ENCODE measurements around the gene CPZ.
"Not testable (repeated sequence)": the region's sequence is repeated elsewhere in the genome, so short reads cannot be mapped to it uniquely, and the experiment has no call there.

Gene CPZ

DNA sequence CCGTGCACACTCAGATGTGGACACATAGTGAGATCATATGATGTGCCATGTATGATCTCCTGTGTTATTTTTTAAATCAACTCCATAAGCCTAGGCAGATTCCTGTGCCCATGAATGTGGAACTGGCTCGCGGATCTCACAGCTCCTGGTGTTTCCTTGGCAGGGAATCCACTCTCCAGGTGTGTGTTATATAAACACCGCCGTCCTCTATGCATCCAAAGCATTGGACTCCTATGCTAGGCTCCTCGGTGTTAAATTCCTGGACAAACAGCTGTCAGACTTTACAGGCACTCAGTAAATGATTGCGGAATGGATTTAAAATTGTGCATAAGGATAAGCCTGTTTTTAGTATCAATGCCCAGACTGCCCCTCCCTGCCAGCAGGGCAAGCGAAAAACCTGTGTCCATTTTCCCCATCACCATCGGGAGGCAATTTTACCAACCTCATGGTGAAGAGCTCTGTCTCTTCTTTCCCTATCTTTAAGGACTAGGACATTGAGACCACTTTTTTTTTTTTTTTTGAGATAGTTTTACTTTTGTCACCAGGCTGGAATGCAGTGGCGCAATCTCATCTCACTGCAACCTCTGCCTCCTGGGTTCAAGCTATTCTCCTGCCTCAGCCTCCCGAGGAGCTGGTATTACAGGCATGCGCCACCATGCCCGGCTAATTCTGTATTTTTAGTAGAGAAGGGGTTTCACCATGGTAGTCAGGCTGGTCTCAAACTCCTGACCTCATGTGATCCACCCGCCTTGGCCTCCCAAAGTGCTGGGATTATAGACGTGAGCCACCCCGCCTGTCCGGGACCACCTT is 36.0 kb upstream of the CPZ start:
- DNase-seq, result peak in 3 of 10 donors; percentile 15 to 41 (median 19)
- intact Hi-C loops (cut with DNase I), result no loop called here

DNA sequence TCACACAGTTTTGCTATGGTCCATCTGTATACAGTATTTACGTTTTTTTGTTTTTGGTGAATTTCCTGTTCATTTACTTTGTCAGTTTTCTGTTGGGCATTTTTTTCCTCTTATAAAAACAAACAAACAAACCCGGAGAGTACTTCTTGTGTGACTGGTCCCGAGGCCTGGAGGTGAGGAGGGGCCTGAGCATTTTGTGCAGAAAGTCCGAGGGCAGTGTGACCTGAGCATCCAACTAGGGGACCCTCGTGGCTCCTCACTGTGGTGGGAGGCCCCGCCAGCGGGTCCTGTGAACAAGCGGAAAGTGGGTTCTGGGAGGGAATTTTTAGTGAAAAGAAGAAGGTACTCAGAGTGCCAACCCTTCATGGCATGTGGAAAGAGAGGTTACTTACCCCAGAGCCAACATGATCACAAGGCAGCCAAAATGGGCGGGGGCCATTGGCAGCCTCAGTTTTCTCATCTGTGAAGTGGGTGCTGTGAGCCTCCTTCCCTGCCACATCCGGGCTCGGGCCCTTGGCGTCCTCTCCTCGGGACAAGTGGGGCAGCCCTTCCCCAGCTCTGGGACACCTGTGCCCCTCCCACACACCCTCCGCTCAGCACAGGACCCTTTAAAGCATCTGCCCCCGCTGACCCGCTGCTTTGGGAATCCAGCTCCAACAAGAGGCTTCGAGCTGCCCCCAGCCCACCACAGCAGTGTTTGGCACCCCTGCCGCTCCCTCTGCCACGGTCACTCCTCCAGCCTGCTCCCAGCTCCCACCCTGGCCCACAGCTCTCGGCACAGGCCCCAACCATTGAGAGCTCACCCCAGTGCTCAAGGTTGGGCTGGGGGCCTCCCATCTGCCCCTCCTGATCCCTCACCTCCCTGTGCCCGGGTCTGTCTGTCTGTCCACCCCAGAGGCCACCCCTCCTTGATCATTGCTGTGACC is 35.2 kb upstream of the CPZ start:
- intact Hi-C loops (cut with DNase I), result no loop called here
- DNase-seq, result peak in 3 of 10 donors; percentile 48 to 78 (median 59)

DNA sequence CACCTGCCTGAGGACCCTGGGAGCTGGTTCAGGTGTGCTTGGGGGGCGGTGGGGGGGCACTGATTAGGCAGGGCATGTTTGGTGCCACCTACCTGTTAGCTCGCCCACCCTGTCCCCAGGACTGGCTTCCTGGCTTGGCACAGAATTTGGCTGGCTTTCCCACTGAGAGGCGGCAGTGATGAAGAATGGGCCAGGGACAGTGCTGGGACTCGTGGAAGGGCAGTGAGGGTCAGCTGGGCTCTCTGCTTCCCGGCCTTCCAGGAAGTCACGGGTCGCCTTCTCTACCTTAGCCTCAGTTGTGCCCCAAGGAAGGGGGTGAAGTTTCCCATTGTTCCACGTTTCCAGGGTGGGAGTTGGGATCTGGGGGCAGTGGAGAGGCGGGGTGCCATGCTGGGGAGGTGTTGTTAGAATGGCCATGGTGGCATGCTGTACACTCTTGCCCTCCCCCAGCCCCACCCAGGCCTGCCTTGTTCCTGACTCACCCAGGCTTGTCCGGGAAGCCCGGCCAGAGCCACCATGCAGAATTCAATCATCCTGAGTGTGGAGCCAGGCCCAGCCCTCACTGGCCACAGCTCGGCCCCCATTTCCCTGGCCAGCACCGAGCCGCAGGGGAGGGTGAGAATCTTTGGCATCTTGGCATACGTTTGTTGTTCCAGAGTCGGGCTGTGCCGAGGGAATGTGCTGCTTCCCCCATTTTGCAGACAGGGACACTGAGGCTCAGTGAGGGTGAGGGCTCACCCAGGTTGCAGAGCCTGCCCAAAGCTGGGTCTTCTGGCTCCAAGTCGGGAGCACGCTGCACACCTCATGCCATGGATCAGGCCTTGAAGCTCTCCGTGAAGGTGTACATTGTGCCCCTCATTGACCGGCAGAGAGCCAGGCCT is 34.2 kb upstream of the CPZ start:
- peak in 3 of 10 donors; percentile 58 to 71 (median 63) for DNase-seq
- intact Hi-C loops (cut with DNase I), result no loop called here

DNA sequence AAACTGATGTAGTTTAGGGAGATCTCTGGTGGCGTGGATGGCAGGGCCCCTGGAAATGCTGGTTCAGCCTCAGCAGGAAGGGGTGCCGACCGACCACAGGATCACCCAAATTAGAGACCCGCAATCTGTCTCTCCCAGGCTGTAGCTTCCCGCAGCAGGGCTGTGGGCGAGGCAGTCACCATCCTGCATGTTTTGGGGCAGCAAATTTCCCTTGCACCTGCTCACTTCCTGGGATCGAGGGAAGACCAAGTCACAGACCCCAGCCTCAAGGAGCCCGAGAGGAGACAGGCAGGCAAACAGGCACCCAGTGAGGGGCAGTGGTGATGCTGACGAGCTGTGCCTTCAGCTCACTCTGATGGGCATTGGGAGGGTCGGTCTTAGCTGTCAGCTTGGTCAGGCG is 33.6 kb upstream of the CPZ start:
- intact Hi-C loops (cut with DNase I), result no loop called here
- peak in 3 of 10 donors; percentile 51 to 62 (median 58) for DNase-seq

DNA sequence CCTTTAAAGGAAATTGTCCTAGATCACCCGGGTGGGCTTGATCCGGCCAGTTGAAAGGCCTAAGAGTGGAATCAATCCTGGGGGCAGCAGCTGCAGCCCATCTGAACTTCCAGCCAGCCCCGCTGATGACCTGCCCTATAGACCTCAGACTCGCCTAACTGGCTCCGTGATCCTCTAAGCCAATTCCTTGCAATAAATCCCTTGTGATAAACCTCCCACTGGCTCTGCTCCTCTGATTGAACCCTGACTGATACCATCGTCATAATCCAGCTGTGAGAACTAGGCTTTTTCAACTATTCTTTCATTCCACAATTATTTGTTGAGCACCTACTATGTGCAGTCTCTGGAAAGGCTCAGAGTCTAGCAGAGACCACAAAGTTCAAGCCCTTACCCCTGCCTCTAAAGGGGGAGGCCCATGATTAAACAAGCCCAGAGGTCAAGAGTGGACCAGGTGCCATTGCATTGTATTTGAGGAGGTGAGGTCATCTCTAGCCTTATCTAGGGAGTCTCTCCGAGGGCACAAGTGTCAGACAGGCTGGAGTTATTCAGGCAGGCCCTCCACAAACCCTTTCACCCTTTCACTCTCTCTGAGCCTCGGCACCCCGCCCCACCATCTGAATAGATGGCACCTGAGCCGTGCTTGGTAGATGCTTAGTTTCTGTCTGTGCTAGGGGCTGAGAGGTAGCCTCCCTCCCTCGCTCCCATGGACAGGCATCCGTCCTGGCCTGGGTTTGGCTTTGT is 32.9 kb upstream of the CPZ start:
- peak in 3 of 10 donors; percentile 26 to 58 (median 27) for DNase-seq
- intact Hi-C loops (cut with DNase I), result no loop called here

DNA sequence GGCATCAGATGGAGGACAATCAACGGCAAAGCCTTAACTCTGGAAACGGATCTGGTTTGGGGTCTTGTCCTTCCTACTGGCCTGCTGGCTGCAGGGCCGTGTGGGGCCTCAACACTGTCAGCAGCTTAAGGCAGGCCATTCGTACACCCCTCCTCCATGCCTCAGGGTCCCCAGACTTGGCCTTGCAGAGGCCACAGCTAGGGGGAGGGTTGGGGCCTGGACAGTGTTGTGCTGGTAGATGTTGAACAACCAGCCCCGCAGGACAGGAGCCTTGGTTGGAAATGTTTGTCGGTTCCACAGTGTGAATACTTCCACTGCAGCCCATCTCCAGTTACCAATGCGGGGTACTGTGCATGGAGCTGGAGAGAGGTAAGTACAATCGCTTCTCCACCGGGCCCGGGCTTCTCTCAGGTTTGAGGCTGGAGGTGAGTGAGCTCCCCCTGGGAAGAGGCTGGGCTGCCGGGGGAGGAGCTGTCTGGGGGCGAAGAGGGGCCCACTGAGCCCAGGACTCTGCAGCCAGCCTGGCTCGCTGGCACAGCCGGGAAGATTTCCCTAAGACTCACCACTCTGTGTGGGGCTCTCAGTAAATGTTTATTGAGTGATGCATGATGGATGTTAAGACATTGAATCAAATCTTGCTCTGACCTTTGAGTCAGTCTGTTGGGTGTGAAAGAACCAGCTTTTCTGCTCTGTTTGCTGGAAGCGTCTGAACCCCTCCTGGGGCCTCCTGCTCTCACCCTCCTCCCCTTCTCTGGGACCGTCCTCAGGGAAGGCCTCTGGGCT is 32.1 kb upstream of the CPZ start:
- DNase-seq, result peak in 3 of 10 donors; percentile 20 to 66 (median 27)
- intact Hi-C loops (cut with DNase I), result no loop called here

DNA sequence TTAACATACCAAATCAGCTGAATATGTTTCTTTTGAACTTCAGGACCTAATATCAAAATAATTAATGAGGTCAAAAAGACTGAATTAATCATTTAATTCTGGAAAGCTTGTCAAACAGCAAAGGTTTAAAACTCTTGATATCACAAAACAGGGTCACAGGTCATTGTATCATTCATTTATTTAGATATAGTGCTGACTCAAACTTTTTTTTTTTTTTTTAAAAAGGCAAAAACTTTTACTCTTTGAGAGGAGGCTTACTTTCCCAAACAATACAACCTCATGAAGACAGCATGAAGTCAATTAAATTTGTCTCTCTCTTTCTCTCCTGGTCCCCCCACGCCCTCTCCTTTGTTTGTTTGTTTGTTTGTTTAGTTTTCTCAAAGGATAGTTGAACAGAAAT is 28.0 kb upstream of the CPZ start:
- DNase-seq, result no peak
- intact Hi-C loops (cut with DNase I), result no loop called here

DNA sequence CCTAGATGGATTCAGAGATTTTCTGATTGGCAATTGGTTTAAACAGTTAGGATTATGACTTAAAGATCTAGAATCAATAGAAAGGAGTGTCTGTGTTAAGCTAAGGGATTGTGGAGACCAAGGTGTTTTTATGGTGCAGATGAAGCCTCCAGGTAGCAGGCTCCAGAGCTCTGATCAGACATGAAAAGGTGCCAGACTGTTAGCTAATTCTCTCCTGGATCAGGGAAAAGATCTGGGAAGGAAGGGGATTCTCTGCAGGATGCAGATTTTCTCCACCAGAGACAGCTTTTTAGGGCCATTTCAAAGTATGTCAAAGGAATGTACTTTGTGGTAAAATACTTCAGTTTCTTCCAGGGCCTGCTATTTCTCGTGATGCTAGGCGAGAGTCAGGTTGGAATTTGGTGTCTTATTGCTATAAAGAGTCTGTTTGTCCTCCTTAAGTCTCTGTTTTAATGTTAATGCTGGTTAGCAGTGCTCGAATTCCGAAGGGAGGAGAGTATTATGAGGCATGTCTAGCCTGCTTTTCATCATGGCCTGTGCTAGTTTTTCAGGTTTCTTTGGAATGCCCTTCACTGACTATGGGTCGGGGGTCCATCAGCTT is 24.4 kb upstream of the CPZ start:
- intact Hi-C loops (cut with DNase I), result no loop called here
- peak in 1 of 10 donors; percentile 1 for DNase-seq

DNA sequence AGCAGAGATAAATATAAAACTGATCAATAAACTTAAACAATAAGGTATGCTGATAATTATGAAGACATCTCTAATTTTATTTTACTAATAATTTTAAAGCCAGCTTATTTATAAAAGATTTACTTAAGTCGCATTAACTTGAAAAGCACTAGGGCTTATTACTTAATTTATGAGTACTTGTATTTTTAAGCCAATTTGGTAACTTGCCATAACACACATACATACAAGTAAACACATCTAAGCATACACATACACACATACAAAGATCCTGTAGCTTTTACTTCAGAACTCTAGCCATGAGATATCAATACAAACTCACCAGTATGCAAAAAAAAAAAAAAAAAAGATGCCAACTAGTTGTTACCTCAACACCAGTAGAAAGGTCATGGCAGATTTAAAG is 22.4 kb upstream of the CPZ start:
- DNase-seq, result no peak
- intact Hi-C loops (cut with DNase I), result no loop called here

DNA sequence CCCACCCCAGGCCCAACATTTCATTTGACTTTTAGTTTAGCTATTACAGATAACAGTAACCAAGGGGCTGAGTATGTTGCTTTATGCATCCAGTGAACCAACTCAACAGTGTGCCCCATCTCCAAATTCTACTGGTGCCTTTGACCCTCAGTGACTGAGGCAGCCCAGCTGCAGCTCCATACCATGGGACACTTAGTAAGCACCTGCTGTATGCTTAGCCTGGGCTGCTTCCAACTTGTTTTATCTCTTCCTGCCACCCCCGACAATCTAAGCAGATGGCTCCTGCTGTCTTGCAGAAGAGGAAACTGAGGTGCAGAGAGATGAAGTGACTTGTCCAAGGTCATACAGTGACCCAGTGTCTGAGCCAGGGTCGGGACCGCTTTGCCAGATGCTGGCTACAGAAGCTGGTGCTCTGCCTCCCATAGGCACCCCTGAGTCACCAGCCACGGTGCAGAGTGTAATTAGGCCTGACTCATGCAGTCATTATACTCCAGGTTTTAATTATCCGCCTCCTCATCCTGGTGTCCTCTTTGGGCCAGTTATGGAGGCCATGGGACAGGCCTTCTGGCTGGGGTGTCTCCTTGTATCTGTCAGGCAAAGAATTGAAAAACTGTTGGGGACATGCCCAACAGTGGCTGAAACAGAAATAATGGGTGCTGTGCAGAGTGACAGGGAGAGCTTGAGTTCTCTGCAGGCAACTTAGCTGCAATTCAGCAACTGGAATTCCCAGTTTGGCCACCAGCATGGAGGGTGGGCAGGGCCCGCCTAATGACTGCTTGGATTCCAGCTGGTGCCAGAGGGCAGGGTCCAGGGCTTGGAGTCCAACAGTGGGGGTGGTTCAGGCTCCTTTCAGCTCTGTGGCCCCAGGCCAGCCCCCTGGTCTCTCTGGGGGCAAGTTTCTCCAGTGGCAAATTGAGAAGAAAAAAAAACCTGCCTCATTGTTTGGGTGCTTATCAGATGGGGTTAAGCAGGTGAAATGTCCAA is 20.6 kb upstream of the CPZ start:
- DNase-seq, result peak in 3 of 10 donors; percentile 43 to 62 (median 59)
- intact Hi-C loops (cut with DNase I), result no loop called here

DNA sequence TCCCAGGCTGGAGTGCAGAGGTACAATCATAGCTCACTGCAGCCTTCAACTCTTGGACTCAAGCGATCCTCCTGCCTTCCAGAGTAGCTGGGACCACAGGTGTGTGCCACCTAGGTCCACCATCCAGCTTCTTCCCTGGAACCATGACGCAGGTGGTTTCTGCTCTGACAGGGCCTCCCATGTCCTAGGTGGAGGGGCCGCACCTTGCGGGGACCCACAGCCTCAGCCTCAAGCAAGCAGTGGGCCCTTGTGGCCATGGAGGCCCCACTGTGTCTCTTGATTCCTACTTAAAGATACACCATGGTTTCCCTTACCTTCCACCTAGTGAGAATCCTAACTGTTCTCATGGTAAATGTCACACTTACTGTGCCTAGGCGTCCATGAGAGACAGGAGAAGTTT is 19.3 kb upstream of the CPZ start:
- peak in 3 of 10 donors; percentile 20 to 70 (median 23) for DNase-seq
- intact Hi-C loops (cut with DNase I), result no loop called here

DNA sequence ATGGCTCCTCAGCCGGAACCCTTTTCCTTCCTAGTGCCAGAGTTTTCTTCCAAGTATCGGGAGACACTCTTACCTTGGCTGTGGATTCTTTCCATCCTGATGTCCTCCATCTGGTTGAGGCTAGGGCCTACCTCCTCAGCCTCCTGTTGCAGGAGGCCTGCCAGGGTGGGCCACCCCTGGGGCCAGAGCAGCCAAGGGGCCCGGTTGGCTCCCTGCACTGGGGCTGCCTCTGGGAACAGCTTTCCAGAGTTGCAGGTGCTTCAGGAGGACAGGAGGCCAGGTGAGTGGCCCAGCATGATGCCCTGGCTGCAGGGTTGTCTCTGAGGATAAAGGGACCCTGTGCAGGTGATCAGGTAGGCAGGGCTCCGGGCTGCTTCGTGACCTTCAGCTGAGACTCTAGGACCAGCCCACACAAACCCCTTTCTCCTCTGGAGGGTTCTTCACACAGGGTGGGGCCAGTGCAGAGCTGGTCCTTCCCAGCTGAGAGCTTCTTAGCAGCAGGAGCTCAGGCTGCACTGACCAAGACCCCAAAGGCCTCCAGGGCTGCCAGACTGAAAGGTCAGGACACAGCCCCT is 17.7 kb upstream of the CPZ start:
- intact Hi-C loops (cut with DNase I), result no loop called here
- DNase-seq, result peak in 3 of 10 donors; percentile 7 to 67 (median 35)

DNA sequence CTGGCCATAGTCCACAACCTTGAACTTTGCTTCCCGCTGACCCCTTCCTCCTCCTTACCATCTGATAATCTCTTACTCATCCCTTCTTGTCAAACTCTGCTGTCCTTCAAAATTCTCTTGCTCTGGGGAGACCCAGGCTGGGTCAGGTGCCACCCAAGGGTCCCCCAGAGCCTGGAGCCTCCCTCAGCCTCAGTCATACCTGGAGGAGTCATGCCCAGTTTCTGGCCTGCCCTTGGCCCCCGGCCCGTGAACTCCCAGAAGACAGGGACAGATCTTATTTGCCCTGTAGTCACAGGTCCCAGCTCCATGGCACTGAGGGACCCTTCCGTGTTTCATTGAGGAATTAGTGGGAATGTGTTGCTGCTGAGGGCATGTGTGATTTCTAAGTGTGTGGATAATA is 17.1 kb upstream of the CPZ start:
- DNase-seq, result peak in 3 of 10 donors; percentile 26 to 55 (median 37)

DNA sequence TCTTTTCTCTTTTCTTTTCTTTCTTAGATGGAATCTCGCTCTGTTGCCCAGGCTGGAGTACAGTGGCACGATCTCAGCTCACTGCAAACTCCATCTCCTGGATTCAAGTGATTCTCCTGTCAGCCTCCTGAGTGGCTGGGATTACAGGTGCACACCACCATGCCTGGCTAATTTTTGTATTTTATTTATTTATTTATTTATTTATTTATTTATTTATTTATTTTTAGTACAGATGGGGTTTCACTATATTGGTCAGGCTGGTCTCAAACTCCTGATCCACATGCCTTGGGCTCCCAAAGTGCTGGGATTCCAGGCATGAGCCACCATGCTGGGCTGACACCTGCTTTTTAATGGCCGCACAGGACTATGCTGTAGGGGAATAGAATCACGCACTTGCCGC is 16.0 kb upstream of the CPZ start:
- peak in 3 of 10 donors; percentile 7 to 69 (median 28) for DNase-seq
- intact Hi-C loops (cut with DNase I), result not testable (repeated sequence)

More for the DNA sequence above, 17.1 kb upstream of the CPZ start:
- intact Hi-C loops (cut with DNase I), result no loop called here

DNA sequence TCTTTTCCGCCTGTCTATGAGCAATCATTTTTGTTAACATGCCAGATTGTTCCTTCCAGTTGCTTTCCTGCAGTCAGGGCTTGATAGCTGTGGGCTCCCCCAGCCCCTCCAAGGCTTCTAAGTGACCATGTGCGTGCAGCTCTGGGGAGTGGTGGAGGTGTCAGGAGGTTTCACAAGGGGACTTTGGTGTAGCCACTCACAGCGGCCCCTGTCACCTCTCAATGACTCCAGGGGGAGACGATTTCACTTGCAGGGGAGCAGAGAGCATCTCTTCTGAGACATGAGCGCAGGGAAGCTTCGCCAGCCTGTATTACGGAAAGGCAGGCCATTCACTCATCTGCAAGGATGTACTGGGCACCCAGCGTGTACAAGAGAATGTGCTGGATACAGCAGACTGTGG is 15.5 kb upstream of the CPZ start:
- intact Hi-C loops (cut with DNase I), result no loop called here
- peak in 3 of 10 donors; percentile 22 to 66 (median 61) for DNase-seq

DNA sequence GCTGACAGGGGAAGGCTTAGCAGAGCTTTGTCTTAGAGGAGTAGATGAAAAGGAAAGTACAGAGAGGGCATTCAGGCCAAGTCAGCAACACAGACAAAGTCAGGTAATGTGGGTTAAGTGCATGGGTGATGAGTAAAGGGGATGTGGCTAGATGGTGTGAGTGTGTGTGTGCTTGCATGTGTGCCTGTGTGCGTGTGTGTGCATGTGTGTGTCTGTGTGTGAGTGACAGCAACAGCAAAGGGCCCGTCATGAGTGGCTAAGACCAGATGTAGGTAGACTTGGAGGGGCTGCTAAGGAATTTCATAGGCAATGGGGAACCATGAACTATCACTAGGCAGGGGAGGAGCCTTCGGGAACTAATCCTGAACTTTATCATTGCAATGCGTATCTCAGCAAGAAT is 14.6 kb upstream of the CPZ start:
- DNase-seq, result peak in 3 of 10 donors; percentile 3 to 25 (median 16)

DNA sequence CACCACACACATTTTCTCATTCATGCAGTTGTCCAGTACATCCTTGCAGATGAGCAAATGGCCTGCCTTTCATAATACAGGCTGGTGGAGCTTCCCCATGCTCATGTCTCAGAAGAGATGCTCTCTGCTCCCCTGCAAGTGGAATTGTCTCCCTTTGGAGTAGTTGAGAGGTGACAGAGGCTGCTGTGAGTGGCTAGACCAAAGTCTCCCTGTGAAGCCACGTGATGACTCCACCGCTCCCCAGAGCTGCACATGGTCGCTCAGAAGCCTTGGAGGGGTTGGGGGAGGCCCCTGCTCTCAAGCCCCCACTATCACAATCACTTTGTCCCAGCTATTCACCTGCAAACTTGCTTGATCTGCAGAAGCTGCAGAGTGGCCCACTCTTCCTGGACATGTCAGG is 13.8 kb upstream of the CPZ start:
- intact Hi-C loops (cut with DNase I), result no loop called here
- peak in 2 of 10 donors; percentile 7 to 42 for DNase-seq

More for the DNA sequence above, 14.6 kb upstream of the CPZ start:
- intact Hi-C loops (cut with DNase I), result no loop called here

Measured in posterior cingulate gyrus (tissue), 11 donors.